NCI-H2196 treated with DMSO at 0.1 percent for 48 hours (cell line): ENCODE results near the gene TTBK2.
"Not testable (repeated sequence)": the region's sequence is repeated elsewhere in the genome, so short reads cannot be mapped to it uniquely, and the experiment has no call there.

Source experiments
- DNase-seq: peaks from one replicate; lab custom pipeline; 2025; ENCODE audit not compliant: unreplicated experiment; lab: John Stamatoyannopoulos, UW

Gene TTBK2

DNA sequence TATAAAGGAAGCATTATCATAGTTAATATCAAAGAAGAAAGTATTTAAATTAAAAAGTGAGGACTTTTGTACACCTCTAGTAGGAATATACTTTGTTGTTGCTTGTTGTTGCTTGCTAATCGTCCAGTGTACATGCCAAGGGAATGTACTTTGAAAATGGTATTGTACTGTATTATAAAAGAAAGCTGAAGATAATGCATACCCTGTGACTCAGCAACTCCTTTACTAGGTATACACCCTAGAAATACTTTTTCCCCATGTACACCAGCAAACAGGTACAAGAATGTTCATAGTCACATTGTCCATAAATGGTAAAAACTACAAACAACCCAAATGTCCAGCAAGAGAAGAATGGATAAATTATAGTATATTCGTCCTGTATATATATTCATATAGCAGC is 12.0 kb downstream of the TTBK2 start:
- no peak for DNase-seq

DNA sequence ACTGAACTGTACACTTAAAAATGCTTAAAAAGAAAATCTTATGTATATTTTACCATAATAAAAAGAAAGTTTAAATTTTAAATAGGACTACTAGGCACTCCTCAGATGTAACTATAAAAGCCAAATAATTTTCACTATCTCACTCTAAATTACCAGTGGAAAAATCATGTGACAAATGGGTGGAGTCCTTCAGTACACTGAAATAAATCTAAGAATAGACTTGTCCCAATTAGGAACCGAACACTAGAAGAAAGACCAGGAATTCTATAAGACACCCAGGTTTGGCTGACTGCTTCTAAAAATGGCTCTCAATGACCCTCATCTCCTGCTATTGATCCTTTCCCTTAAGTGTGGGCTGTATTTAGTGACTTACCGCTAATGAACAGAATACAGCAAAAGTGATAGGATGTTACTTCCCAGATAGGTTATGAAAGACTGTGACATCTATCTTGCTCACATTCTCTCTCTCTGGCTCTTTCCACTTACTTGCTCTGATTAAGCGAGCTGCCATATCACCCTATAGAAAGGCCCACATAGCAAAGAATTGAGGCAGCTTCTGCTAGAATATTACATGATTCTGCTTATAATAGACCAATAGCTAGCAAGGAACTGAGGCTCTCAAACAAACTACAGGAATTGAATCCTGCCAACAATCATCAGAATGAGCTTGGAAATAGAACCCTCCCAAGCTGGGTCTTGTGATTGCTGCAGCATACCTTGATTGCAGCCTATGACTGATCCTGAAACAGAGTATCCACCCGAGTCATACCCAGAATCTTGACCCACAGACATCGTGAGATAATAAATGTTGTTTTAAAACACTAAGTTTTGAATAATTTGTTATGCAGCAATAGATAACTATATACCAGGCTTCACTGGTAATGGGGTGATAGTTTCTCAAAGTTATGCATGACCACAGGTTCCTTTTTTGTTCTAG is 16.9 kb downstream of the TTBK2 start:
- no peak for DNase-seq

DNA sequence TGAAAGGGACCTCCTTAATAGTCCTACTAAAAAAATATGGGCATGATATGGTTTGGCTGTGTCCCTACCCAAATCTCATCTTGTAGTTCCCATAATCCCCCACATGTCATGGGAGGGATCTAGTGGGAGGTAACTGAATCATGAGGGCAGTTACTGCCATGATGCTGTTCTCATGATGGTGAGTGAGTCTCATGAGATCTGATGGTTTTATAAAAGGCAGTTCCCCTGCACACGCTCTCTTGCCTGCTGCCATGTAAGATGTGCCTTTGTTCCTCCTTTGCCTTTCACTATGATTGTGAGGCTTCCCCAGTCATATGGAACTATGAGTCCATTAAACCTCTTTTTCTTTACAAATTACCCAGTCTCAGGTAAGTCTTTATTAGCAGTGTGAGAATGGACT is 26.7 kb downstream of the TTBK2 start:
- DNase-seq = not testable (repeated sequence)

DNA sequence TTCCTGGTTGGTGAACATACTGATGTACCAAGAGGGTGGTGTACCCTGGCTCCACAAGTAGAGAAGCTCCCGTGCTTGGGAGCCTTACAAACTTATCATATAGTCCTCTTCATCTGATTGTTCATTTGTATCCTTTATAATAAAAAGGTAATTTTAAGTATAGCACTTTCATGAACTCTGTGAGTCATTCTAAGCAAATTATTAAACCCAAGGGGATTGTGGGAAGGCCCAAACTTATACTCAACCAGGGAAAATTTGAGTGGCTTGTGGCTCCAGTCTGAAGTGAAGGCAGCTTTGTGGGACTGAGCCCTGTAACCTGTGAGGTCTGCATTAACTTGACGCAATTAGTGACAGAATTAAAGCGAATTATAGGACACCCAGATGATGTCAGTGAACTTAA is 29.0 kb downstream of the TTBK2 start:
- no peak for DNase-seq

DNA sequence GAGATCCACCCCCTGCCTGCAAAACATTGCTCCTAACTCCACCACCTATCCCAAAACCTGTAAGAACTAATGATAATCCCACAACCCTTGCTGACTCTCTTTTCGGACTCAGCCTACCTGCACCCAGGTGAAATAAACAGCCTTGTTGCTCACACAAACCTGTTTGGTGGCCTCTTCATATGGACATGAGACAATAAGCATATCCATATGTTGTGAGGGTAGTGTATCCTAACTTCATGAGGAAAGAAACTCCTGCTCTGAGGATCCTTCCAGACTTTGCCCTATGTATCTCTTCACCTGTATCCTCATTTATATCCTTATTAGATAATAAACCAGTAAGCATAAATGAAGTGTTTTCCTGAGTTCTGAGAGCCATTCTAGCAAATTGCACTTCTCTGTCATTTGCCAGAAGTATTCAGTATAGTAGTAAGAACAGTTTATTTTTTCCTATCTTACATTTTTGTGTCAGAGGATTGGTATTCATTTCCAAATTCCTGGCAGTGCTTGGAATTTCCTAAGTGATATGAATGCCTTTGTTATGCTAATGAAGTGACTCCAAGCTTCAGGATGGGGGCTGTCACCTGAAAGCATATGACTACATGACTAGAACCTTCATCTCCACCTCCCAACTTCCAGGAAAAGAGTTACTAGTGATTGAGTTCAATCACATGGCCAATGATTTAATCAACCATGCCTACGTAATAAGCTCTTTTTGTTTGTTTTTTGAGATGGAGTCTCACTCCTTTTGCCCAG is 30.2 kb downstream of the TTBK2 start:
- no peak for DNase-seq

DNA sequence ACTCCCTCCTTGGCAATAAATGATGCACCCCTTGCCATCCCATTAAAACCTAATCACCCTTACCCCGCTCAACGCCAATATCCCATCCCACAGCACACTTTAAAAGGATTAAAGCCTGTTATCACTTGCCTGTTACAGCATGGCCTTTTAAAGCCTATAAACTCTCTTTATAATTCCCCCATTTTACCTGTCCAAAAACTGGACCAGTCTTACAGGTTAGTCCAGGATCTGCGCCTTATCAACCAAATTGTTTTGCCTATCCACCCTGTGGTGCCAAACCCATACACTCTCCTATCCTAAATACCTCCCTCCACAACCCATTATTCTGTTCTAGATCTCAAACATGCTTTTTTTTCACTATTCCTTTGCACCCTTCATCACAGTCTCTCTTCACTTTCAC is 33.2 kb downstream of the TTBK2 start:
- DNase-seq = not testable (repeated sequence)

DNA sequence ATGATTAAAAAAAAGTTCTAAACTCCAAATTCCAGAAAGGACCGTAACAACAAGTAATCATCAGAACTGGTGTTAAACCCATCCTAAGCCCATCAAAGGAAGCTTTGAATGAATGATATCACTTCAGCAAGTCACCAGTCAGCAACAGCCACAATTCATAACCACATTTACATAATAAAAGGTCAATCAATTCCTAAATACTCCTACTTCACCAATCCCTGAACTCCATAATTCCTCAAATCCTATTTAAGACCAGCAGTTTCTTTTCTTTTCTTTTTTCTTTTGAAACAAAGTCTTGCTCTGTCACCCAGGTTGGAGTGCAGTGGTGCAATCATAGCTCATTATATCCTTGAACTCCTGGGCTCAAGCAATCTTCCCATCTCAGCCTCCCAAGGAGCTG is 40.5 kb downstream of the TTBK2 start:
- no peak for DNase-seq

DNA sequence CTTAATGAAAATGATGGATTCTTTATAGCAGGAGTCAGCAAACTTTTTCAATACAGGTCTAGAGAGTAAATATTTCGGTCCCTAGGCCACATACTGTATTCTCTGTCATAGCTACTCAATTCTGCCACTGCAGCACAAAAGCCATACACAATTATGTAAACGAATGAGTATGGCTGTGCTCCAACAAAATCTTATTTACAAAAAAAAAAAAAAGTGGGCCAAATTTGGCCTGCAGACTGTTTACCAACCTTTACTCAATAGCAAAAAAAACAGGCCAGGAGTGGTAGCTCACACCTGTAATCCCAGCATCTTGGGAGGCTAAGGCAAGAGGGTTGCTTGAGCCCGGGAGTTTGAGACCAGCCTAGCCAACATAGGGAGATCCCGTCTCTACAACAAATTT is 41.1 kb downstream of the TTBK2 start:
- no peak for DNase-seq

DNA sequence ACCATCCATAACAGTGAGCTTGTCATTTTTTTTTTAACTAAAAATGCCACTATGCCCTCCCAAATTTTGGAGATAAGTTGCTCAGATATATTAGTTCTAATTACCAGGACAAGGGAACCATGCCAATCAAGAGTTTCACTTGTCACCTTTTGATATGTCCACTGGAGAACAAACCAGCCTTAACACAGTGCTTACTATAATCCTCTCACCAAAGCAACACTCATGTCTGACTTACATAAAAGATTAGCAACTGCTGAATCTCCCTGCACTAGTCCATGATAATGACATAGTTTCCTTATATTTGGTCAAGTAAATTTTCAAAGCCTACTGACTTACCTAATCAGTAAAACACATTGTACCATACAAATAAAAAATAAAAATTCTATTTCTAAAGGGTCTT is 44.4 kb downstream of the TTBK2 start:
- no peak for DNase-seq

DNA sequence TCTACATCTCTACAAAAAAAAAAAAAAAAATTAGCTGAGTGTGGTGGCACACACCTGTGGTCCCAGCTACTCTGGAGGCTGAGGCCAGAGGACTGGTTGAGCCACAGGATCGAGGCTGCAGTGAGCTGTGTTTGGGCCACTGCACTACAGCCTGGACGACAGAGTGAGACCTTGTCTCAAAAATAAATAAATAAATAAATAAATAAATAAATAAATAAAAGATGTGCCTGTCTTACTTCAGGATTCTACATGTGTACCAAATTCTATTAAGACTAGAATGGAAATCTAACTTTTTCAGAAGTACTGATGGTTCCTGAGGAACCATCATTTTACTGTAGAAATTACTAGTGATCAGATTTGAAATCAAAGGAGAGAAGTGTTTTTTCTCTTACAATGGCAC is 51.9 kb downstream of the TTBK2 start:
- DNase-seq = no peak

DNA sequence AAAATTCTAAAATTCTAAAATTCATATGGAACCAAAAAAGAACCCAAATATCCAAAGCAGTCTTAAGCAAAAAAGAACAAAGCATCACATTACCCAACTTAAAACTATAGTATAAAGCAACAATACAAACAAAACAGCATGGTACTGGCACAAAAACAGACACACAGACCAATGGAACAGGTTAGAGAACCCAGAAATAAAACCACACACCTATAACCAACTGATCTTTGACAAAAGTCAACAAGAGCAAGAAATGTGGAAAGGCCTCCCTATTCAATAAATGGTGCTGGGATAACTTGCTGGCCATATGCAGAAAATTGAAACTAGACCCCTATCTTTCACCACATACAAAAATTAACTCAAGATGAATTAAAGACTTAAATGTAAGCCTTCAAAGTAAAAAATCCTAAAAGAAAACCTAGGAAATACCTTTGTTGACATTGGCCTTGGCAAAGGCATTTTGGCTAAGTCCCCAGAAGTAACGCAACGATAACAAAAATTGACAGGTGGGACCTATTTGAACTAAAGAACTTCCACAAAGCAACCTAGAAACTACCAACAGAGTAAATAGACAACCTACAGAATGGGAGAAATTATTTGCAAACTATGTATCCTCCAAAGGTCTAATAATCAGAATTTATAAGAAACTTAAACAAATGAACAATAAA is 56.9 kb downstream of the TTBK2 start:
- no peak for DNase-seq

DNA sequence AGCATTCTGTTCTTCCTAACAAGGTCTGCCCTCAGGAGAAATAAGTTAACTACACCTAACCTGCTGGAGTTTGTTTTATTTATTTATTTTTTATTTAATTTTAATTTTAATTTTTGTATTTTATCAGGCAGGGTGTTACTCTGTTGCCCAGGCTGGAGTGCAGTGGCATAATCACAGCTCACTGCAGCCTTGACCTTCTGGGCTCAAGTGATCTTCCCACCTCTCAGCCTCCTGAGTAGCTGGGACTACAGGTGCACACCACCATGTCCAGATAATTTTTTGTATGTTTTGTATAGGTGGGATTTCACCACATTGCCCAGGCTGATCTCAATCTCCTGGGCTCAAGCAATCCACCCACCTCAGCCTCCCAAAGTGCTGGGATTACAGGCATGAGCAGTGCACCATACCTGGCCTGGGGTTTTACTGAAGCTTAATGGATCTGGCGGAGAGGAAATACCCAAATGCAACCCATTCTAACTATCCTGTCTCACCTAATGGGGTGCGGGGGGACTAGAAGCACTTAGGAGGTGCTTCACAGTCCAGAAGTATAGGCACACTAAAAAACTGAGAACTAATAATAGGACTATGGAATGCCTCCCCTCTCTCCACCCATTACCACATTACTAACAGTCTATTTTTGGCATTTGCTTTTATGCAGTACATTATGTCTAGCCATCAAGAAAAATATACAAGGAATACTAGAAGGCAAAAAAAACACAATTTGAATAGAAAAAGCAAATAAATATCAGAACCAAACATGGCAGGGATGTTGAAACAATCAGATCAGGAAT is 61.4 kb downstream of the TTBK2 start:
- no peak for DNase-seq

DNA sequence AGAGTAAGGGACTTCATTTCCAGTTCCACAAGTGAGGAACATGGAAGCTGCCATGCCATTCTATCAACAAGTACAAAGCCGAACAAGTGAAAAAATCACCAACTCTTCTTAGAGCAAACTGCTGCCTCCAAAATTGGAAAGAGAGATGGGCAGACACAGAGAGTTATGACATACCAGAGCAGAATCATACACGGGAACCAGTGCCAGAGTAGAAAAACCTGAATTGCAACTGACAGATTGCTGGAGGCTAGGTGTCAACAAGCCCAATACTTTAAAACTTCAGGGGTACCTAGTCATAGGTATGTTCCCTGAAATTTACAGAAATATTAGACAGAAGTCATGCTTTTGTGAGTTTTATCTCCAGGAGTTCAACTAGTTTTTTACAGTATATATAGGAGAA is 62.0 kb downstream of the TTBK2 start:
- DNase-seq = no peak

DNA sequence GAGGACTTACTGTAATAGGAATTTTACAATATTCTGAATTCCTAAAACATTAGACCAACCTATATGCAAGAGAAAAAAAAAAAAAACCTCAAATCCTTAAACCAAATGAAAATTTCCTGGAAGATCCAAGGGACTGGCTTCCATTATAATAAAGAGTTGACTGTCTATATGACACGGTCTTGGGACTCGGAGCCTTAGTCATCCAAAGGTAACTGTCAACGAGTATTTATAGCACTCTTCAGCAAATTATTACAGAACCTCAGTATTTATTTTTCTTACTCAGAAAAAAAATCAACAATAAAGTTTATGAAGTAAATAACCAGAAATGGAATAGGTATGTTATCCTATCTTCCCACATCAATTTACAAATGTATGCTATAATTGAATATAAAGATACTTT is 66.0 kb downstream of the TTBK2 start:
- DNase-seq = no peak

DNA sequence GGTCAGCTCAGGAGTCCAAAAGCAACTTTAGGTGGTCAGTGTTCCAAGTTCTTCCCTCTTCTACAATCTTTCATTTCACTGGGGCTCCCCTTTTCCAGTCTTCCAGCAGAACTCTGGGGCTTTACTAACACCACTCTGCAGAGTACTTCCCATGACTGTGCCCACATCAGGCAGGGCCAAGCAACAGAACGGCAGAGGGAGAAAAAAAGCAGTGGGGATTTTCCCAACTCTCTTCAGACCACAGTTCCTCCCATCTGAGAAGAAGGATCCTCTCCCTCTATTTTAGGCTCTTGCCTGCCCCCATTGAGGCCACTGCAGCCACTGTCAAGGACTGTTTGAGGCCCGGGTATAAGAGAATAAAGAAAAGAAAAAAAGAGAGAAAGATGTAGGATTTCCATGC is 70.7 kb downstream of the TTBK2 start:
- DNase-seq = no peak

DNA sequence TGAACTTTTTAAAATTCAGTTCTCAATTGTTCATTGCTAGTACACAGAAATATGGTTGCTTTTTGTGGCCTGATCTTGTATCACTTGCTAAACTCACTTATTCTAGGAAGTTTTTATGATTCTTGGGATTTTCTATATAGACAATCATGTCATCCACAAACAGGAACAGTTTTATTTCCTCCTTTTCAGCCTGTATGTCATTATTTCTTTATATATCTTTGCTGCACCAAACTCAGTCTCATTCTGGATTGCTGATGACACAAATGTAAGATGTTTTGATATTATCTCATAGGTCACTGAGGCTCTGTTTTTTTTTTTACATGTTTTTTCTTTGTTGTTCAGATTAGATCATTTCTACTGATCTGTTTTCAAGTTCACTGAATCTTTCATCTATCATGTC is 71.7 kb downstream of the TTBK2 start:
- DNase-seq = no peak

DNA sequence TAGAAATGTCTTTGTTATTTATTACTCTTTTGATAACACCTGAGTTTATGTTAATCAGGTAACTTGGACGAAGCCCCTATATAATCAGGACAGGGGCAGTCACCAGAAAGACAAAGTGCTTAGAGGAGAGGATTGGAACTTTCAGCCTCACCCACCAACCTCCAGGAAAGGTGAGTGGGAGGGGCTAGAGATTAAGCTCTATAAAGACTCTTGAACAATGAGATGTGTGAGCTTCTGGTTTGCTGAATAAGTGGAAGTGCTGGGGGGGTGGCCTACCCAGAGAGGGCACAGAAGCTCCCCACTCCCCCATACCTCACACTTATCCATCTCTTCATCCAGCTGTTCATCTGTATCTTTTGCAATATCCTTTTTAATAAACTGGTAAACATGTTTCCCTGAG is 73.9 kb downstream of the TTBK2 start:
- no peak for DNase-seq

DNA sequence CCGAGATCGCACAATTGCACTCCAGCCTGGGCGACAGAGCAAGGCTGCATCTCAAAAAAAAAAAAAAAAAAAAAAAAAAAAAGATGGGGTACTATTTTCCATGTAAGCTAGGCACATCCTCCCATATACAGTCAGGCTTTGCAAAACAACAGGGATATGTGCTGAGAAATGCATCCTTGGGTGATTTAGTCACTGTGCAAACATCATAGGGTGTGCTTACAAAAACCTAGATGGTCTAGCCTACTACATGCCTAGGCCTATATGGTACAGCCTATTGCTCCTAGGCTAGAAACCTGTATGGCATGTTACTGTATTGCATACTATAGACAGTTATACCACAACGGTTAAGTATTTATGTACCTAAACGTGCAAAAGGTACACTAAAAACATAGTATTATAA is 75.0 kb downstream of the TTBK2 start:
- no peak for DNase-seq

DNA sequence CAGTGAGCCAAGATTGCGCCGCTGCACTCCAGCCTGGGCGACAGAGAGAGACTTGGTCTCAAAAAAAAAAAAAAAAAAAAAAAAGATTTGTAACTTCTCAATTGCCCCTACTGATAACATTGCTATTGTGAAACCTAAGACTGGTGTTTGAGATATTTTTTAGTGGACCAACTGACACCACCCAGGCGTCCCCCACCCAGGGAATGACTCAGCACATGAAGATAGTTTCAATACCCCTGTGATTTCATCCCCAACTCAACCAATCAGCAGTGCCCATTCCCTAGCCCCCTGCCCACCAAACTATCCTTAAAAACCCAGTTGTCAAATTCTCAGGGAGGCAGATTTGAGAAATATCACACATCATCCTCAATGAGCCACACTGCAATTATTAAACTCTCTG is 76.9 kb downstream of the TTBK2 start:
- DNase-seq = no peak

DNA sequence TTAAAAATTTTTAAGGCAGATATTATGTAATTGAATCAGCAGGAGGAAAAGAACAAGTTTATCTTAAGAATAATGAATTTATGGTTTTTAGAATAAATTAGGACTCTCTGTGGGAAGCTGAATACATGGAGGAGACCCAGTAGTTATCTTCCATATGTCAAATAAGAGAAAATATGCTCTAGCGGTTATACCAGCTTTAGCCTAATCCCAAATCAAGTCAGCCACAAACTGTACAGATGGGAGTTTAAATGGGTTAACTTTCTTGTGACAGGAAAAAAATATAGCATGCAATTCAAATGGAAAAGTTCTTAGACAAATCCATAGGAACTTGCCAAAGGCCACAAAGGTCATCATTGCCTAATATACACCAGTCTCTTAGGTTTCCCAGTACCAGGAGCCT is 84.3 kb downstream of the TTBK2 start:
- DNase-seq = no peak

DNA sequence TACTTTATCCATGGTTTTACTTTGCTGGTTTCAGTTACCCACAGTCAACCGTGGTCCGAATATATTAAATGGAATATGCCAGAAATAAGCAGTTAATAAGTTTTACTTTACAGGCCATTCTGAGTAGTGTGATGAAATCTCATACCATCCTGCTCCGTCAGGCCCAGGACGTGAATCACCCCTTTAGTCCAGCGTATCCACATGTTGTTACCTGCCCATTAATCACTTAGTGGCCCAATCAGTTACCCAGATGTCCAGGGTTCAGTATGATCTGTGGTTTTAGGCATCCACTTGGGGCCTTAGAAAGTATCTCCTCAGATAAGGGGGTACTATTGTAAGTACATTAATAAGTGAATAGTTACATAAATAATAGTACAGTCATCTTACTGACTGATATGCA is 88.0 kb downstream of the TTBK2 start:
- no peak for DNase-seq
